Body of pancreas (tissue), 4 donors: ENCODE results near the gene SLC2A2. TPM values are rescaled to one million over a fixed set of nuclear protein-coding genes. Genes with fewer than 3 reads are reported as not detected.

ENCODE experiments used
- ATAC-seq: fragments of 150-250 bp; one replicate; pipeline ENCODE4 v1.9.1; 2016
- DNase-seq, 4 donors: peaks; one replicate each; pipeline ENCODE4 v3.0.0-alpha.2; 2019
- H3K27ac ChIP-seq, 4 donors: fragments of 200-600 bp; sonication (generic); 1 replicate in 3 of 4; 2 replicates in 1 of 4; pipeline versions ENCODE4 v1.5.1 to v1.6.1; 2016 to 2019; ENCODE audit warnings: mild to moderate bottlenecking in 1 of 4, mixed read lengths in 1 of 4, moderate library complexity in 1 of 4
- H3K27me3 ChIP-seq, 2 donors: fragments of 200-600 bp; sonication (generic); one replicate each; pipeline ENCODE4 v1.6.0; 2016; ENCODE audit warnings: mild to moderate bottlenecking in 1 of 2
- H3K36me3 ChIP-seq, 2 donors: fragments of 200-600 bp; sonication (generic); replicated peaks in 1 of 2; 2 replicates each; pipeline ENCODE4 v1.5.1; 2016; ENCODE audit warnings: low read depth in 2 of 2; ENCODE audit not compliant: insufficient read depth in 1 of 2
- H3K4me1 ChIP-seq: fragments of 200-600 bp; sonication (generic); one replicate; pipeline ENCODE4 v1.6.0; 2016
- H3K4me3 ChIP-seq, 2 donors: fragments of 200-600 bp; sonication (generic); 1 replicate in 1 of 2; 2 replicates in 1 of 2; pipeline ENCODE4 v1.5.1; 2016 to 2019
- H3K9me3 ChIP-seq, 3 donors: fragments of 200-600 bp; sonication (generic); 1 replicate in 2 of 3; 2 replicates in 1 of 3; pipeline ENCODE4 v1.5.1; 2016
- POLR2A ChIP-seq, 3 donors: fragments of 450-650 bp; IDR thresholded peaks; one replicate each; pipeline ENCODE4 v1.6.1; 2016; ENCODE audit warnings: antibody characterized with exemption in 3 of 3, mild to moderate bottlenecking in 2 of 3
- WGBS, 2 donors: methylation state at CpG; one replicate each; pipeline ENCODE4 v1.1.5; 2017; 5-methylcytosine and 5-hydroxymethylcytosine counted together
- intact Hi-C: fragments of 100-400 bp; cut with DNase I; formaldehyde crosslinking; loops from one replicate; pipeline ENCODE4 v1.15.1; 2023
- total RNA-seq, 2 donors: library from RNA; depleted of rRNA; stranded (reverse); fragments of >200 nt; gene quantifications; one replicate each; pipeline ENCODE4 v1.1.0, GENCODE V29; 2016
- TF ChIP-seq, protein P1 (sequence below), 7 experiments: fragments of 450-650 bp in 4 of 7; fragments of 200-600 bp in 3 of 7; sonication (generic) in 3 of 7; IDR thresholded peaks; one replicate each; pipeline ENCODE4 v1.5.1; 2016 to 2019; ENCODE audit warnings: antibody characterized with exemption in 7 of 7

SLC2A2 gene
- total RNA-seq, 2 donors from 2014 or later: 2.9 to 8.2 TPM

- 88 to 96% methylated on average over 1 of the region's 1 CpG for WGBS, 2 donors
- no peak for DNase-seq
- Histone ChIP-seq H3K9me3 (no peaks in the 10 kb centered on the region), H3K36me3 (no peaks in the 10 kb centered on the region), H3K4me1 (peaks cover 7% of the 10 kb centered on the region), H3K27me3 (no peaks in the 10 kb centered on the region), H3K4me3 (no peak overlapping the region), H3K27ac (no peak overlapping the region)
- intact Hi-C loops: loop anchor here (10.0 kb wide), 1 partner anchor 507 kb away; no protein-coding TSS in a partner anchor
- TF ChIP-seq, protein P1, sequence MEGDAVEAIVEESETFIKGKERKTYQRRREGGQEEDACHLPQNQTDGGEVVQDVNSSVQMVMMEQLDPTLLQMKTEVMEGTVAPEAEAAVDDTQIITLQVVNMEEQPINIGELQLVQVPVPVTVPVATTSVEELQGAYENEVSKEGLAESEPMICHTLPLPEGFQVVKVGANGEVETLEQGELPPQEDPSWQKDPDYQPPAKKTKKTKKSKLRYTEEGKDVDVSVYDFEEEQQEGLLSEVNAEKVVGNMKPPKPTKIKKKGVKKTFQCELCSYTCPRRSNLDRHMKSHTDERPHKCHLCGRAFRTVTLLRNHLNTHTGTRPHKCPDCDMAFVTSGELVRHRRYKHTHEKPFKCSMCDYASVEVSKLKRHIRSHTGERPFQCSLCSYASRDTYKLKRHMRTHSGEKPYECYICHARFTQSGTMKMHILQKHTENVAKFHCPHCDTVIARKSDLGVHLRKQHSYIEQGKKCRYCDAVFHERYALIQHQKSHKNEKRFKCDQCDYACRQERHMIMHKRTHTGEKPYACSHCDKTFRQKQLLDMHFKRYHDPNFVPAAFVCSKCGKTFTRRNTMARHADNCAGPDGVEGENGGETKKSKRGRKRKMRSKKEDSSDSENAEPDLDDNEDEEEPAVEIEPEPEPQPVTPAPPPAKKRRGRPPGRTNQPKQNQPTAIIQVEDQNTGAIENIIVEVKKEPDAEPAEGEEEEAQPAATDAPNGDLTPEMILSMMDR (IDR thresholded peaks at IDR 0.05): no peak
- no peak for TF ChIP-seq POLR2A (IDR thresholded peaks at IDR 0.05)
- ATAC-seq: no peak
Observed at GRCh38 chr3:171058058-171058457, 31.5 kb upstream of the SLC2A2 start.

- H3K36me3 ChIP-seq: no peaks in the 10 kb centered on the region
Observed at GRCh38 chr3:171057072-171057471, 30.6 kb upstream of the SLC2A2 start.

DNA sequence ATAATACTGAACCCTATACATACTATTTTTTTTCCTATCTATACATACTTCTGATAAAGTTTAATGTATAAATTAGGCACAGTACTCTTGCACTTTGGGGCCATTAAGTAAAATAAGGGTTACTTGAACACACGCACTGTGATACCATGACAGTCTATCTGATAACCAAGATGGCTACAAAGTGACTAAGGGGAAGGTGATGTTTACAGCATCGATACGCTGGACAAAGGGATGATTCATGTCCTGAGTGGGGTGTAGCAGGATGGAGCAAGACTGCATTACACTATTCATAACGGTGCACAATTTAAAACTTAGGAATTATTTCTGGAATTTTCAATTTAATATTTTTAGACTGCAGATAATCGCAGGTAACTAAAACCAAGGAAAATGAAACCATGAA is 30.0 kb upstream of the SLC2A2 start:
- 82 to 85% methylated on average over 5 of the region's 5 CpGs for WGBS, 2 donors

More at GRCh38 chr3:171057072-171057471, 30.6 kb upstream of the SLC2A2 start:
- no peak overlapping the region for H3K4me3 ChIP-seq
- intact Hi-C loops: loop anchor here (10.0 kb wide), 1 partner anchor 508 kb away; no protein-coding TSS in a partner anchor
- H3K27me3 ChIP-seq: no peaks in the 10 kb centered on the region
- WGBS, 2 donors: 91 to 96% methylated on average over 1 of the region's 1 CpG
- no peak overlapping the region for H3K27ac ChIP-seq
- no peaks in the 10 kb centered on the region for H3K9me3 ChIP-seq
- H3K4me1 ChIP-seq: peaks cover 7% of the 10 kb centered on the region
- ATAC-seq (no peak), DNase-seq (no peak)
- TF ChIP-seq, protein P1 (IDR thresholded peaks at IDR 0.05): no peak
- no peak for TF ChIP-seq POLR2A (IDR thresholded peaks at IDR 0.05)

GRCh38 chr3:171055336-171056178 is 29.0 kb upstream of the SLC2A2 start:
- ATAC-seq (no peak), DNase-seq (no peak)
- no peak overlapping the region for H3K27ac ChIP-seq
- H3K36me3 ChIP-seq: no peaks in the 10 kb centered on the region
- no peak overlapping the region for H3K4me3 ChIP-seq
- intact Hi-C loops: loop anchor here (10.0 kb wide), 1 partner anchor 509 kb away; no protein-coding TSS in a partner anchor
- WGBS, 2 donors: 63 to 71% methylated on average over 4 of the region's 4 CpGs
- no peaks in the 10 kb centered on the region for H3K27me3 ChIP-seq
- H3K9me3 ChIP-seq: no peaks in the 10 kb centered on the region
- TF ChIP-seq, protein P1 (IDR thresholded peaks at IDR 0.05): no peak
- no peak for TF ChIP-seq POLR2A (IDR thresholded peaks at IDR 0.05)
- peaks cover 7% of the 10 kb centered on the region for H3K4me1 ChIP-seq

More for the DNA sequence above, 30.0 kb upstream of the SLC2A2 start:
- no peak overlapping the region for H3K27ac ChIP-seq
- ATAC-seq (no peak), DNase-seq (no peak)
- intact Hi-C loops: loop anchor here (10.0 kb wide), 1 partner anchor 508 kb away; no protein-coding TSS in a partner anchor
- no peak for TF ChIP-seq POLR2A (IDR thresholded peaks at IDR 0.05)
- TF ChIP-seq, protein P1 (IDR thresholded peaks at IDR 0.05): no peak
- H3K27me3 ChIP-seq: no peaks in the 10 kb centered on the region
- no peaks in the 10 kb centered on the region for H3K36me3 ChIP-seq
- no peak overlapping the region for H3K4me3 ChIP-seq
- no peaks in the 10 kb centered on the region for H3K9me3 ChIP-seq
- H3K4me1 ChIP-seq: peaks cover 7% of the 10 kb centered on the region
